Measurements from ENCODE around the gene ANXA2R.

The ANXA2R gene

GRCh38 chr5:43008363-43009153, 31.6 kb downstream of the ANXA2R start (continued):
- TF ChIP-seq ZNF837 (tag by site-specific recombination; IDR thresholded peaks at IDR 0.05) (peak; percentile 44; the same call in 1 of the 2 replicates), ZNF16 (tag by site-specific recombination; IDR thresholded peaks at IDR 0.05; ENCODE audit: low read depth) (peak; percentile 66; the same call in 1 of the 2 replicates), REPIN1 (tag by site-specific recombination; IDR thresholded peaks at IDR 0.05; ENCODE audit: low read depth) (peak; percentile 48; the same call in 1 of the 2 replicates), ZNF521 (tag by site-specific recombination; IDR thresholded peaks at IDR 0.05) (no peak), ZFP3 (tag by site-specific recombination; IDR thresholded peaks at IDR 0.05; ENCODE audit: low read depth) (no peak), ZNF341 (tag by site-specific recombination; IDR thresholded peaks at IDR 0.05; ENCODE audit: low read depth) (peak; percentile 47; the same call in 1 of the 2 replicates), ZNF549 (tag by site-specific recombination; IDR thresholded peaks at IDR 0.05) (no peak), ZSCAN4 (tag by site-specific recombination; IDR thresholded peaks at IDR 0.05) (peak; percentile 7; the same call in 1 of the 2 replicates), ZNF335 (tag by site-specific recombination; conservative IDR thresholded peaks at IDR 0.05) (peak; percentile 66), ZNF211 (tag by site-specific recombination; IDR thresholded peaks at IDR 0.05; ENCODE audit: low read depth) (no peak), ZNF416 (tag by site-specific recombination; IDR thresholded peaks at IDR 0.05) (no peak), ZNF768 (tag by site-specific recombination; IDR thresholded peaks at IDR 0.05) (peak; percentile 51; the same call in 1 of the 2 replicates), ZNF112 (tag by site-specific recombination; IDR thresholded peaks at IDR 0.05) (no peak), ZNF280D (tag by site-specific recombination; IDR thresholded peaks at IDR 0.05) (peak; percentile 77; the same call in 1 of the 2 replicates), ZNF2 (tag by site-specific recombination; IDR thresholded peaks at IDR 0.05) (peak; percentile 86), ZNF248 (tag by site-specific recombination; IDR thresholded peaks at IDR 0.05) (no peak), ZNF24 (tag by site-specific recombination; IDR thresholded peaks at IDR 0.05) (peak; percentile 86), ZNF366 (tag by site-specific recombination; conservative IDR thresholded peaks at IDR 0.05) (no peak), ZNF785 (tag by site-specific recombination; IDR thresholded peaks at IDR 0.05) (peak; percentile 69; the same call in 1 of the 2 replicates), ZIC2 (tag by site-specific recombination; IDR thresholded peaks at IDR 0.05) (peak; percentile 52), FEZF1 (tag by site-specific recombination; IDR thresholded peaks at IDR 0.05) (no peak), ZNF660 (tag by site-specific recombination; IDR thresholded peaks at IDR 0.05) (peak; percentile 68; the same call in 1 of the 2 replicates), ZBTB44 (tag by site-specific recombination; IDR thresholded peaks at IDR 0.05) (0 out of 2 replicates have a peak, but pooled peaks have one; percentile 11), GFI1B (tag by site-specific recombination; IDR thresholded peaks at IDR 0.05) (peak; percentile 18; the same call in 1 of the 2 replicates), ZNF600 (tag by site-specific recombination; IDR thresholded peaks at IDR 0.05) (peak; percentile 96), ZNF488 (tag by site-specific recombination; IDR thresholded peaks at IDR 0.05) (no peak), ZNF138 (tag by site-specific recombination; IDR thresholded peaks at IDR 0.05; ENCODE audit: borderline replicate concordance) (no peak), KLF10 (tag by site-specific recombination; IDR thresholded peaks at IDR 0.05) (no peak), ZSCAN5A (tag by site-specific recombination; IDR thresholded peaks at IDR 0.05) (0 out of 2 replicates have a peak, but pooled peaks have one; percentile 31), RBAK (tag by site-specific recombination; IDR thresholded peaks at IDR 0.05) (no peak), ZNF423 (tag by site-specific recombination; IDR thresholded peaks at IDR 0.05) (no peak), ZNF621 (tag by site-specific recombination; IDR thresholded peaks at IDR 0.05) (no peak)

Measured in HEK293 (cell line).